H9 (cell line): ENCODE data around the gene SLC39A1. TPM values are rescaled to one million over a fixed set of nuclear protein-coding genes. Genes with fewer than 3 reads are reported as not detected.

Experiments
- DNase-seq: peaks from one replicate; pipeline ENCODE4 v3.0.0-alpha.2; 2017
- H2AFZ ChIP-seq: one replicate; pipeline ENCODE4 v1.6.1; 2013; ENCODE audit warnings: mild to moderate bottlenecking, low read length, control low read depth, moderate library complexity
- H2AK5ac ChIP-seq: 2 replicates; pipeline ENCODE4 v1.6.1; 2013; ENCODE audit warnings: low read length, control low read depth, mixed read lengths; ENCODE audit not compliant: insufficient read length
- H2BK120ac ChIP-seq: one replicate; pipeline ENCODE4 v1.6.1; 2013; ENCODE audit warnings: low read depth, mild to moderate bottlenecking, low read length, control low read depth, inconsistent platforms; ENCODE audit not compliant: poor library complexity, severe bottlenecking
- H2BK12ac ChIP-seq: 2 replicates; pipeline ENCODE4 v1.6.1; 2013; ENCODE audit warnings: low read length, control low read depth, mixed read lengths, low read depth; ENCODE audit not compliant: insufficient read length
- H2BK15ac ChIP-seq: 2 replicates; pipeline ENCODE4 v1.6.1; 2013; ENCODE audit warnings: low read depth, low read length, control low read depth
- H2BK20ac ChIP-seq: one replicate; pipeline ENCODE4 v1.6.1; 2013; ENCODE audit warnings: low read depth, mild to moderate bottlenecking, low read length, control low read depth, inconsistent platforms; ENCODE audit not compliant: poor library complexity, severe bottlenecking
- H2BK5ac ChIP-seq: 2 replicates; pipeline ENCODE4 v1.6.1; 2013; ENCODE audit warnings: low read length, control low read depth, mixed read lengths; ENCODE audit not compliant: insufficient read length
- H3K14ac ChIP-seq: 2 replicates; pipeline ENCODE4 v1.6.1; 2013; ENCODE audit warnings: low read length, control low read depth; ENCODE audit not compliant: insufficient read depth
- H3K18ac ChIP-seq: 2 replicates; pipeline ENCODE4 v1.6.1; 2013; ENCODE audit warnings: low read depth, mild to moderate bottlenecking, mixed read lengths, low read length, control low read depth; ENCODE audit not compliant: insufficient read length
- H3K23ac ChIP-seq: 2 replicates; pipeline ENCODE4 v1.6.1; 2013; ENCODE audit warnings: low read length, control low read depth, mixed read lengths, low read depth; ENCODE audit not compliant: insufficient read length
- H3K23me2 ChIP-seq: 2 replicates; pipeline ENCODE4 v1.6.1; 2013; ENCODE audit warnings: low read depth, mild to moderate bottlenecking, mixed read lengths, low read length, control low read depth; ENCODE audit not compliant: insufficient read length, poor library complexity, severe bottlenecking
- H3K27ac ChIP-seq: 2 replicates; pipeline ENCODE4 v1.5.1; 2013; ENCODE audit warnings: low read length, control low read depth, mixed read lengths, low read depth; ENCODE audit not compliant: insufficient read length
- H3K27me3 ChIP-seq: 2 replicates; pipeline ENCODE4 v1.6.1; 2013; ENCODE audit warnings: low read length, control low read depth, inconsistent platforms; ENCODE audit not compliant: insufficient read depth
- H3K4ac ChIP-seq: 2 replicates; pipeline ENCODE4 v1.6.1; 2013; ENCODE audit warnings: low read depth, mild to moderate bottlenecking, control low read depth, inconsistent platforms, low read length, moderate library complexity
- H3K4me1 ChIP-seq: 2 replicates; pipeline ENCODE4 v1.6.1; 2013; ENCODE audit warnings: low read length, control low read depth, inconsistent platforms; ENCODE audit not compliant: insufficient read depth
- H3K4me2 ChIP-seq: 2 replicates; pipeline ENCODE4 v1.6.1; 2013; ENCODE audit warnings: low read length, control low read depth, mixed read lengths; ENCODE audit not compliant: insufficient read length, insufficient read depth
- H3K56ac ChIP-seq: 2 replicates; pipeline ENCODE4 v1.6.1; 2013; ENCODE audit warnings: low read depth, mild to moderate bottlenecking, mixed read lengths, low read length, control low read depth; ENCODE audit not compliant: insufficient read length
- H3K79me1 ChIP-seq: 2 replicates; pipeline ENCODE4 v1.6.1; 2013; ENCODE audit warnings: low read depth, mild to moderate bottlenecking, moderate library complexity, low read length, control low read depth, inconsistent platforms; ENCODE audit not compliant: insufficient read depth, poor library complexity, severe bottlenecking
- H3K79me2 ChIP-seq: 2 replicates; pipeline ENCODE4 v1.6.1; 2013; ENCODE audit warnings: low read length, control low read depth, inconsistent platforms; ENCODE audit not compliant: insufficient read depth
- H3K9ac ChIP-seq: 2 replicates; pipeline ENCODE4 v1.6.1; 2013; ENCODE audit warnings: low read length, control low read depth, mixed read lengths; ENCODE audit not compliant: insufficient read length; ENCODE audit errors: extremely low read depth
- H3K9me3 ChIP-seq: one replicate; pipeline ENCODE4 v1.6.1; 2013; ENCODE audit warnings: low read depth, low read length, inconsistent platforms; ENCODE audit not compliant: control insufficient read depth
- H3T11ph ChIP-seq: one replicate; pipeline ENCODE4 v1.6.1; 2013; ENCODE audit warnings: mild to moderate bottlenecking, low read length, control low read depth, inconsistent platforms
- H4K20me1 ChIP-seq: one replicate; pipeline ENCODE4 v1.6.1; 2013; ENCODE audit not compliant: control insufficient read depth, insufficient read length, insufficient read depth
- H4K5ac ChIP-seq: 2 replicates; pipeline ENCODE4 v1.6.1; 2013; ENCODE audit warnings: low read depth, mild to moderate bottlenecking, mixed read lengths, low read length, control low read depth; ENCODE audit not compliant: insufficient read length
- H4K8ac ChIP-seq: replicated peaks from 2 replicates; pipeline ENCODE4 v1.6.1; 2013; ENCODE audit warnings: low read length, control low read depth, mixed read lengths, low read depth; ENCODE audit not compliant: insufficient read length
- H4K91ac ChIP-seq: 2 replicates; pipeline ENCODE4 v1.6.1; 2013; ENCODE audit warnings: low read depth, mild to moderate bottlenecking, moderate library complexity, mixed read lengths, low read length, control low read depth; ENCODE audit not compliant: insufficient read length
- H3K27ac Mint-ChIP-seq, 3 experiments: 2 replicates in 2 of 3; 3 replicates in 1 of 3; pipeline ENCODE4 v1.8.0; 2020 to 2021; ENCODE audit warnings: mixed read lengths in 3 of 3, mild to moderate bottlenecking in 1 of 3, moderate library complexity in 1 of 3
- H3K27me3 Mint-ChIP-seq: 2 replicates; pipeline ENCODE4 v1.8.0; 2021; ENCODE audit warnings: low read depth, mild to moderate bottlenecking, moderate library complexity, mixed read lengths
- H3K36me3 Mint-ChIP-seq, 3 experiments: 2 replicates in 2 of 3; 3 replicates in 1 of 3; pipeline ENCODE4 v1.8.0; 2020 to 2021; ENCODE audit warnings: low read depth in 3 of 3, mixed read lengths in 3 of 3; ENCODE audit not compliant: insufficient read depth in 1 of 3
- H3K4me1 Mint-ChIP-seq, 2 experiments: 2 replicates each; pipeline ENCODE4 v1.8.0; 2020; ENCODE audit warnings: mixed read lengths in 2 of 2
- H3K4me3 Mint-ChIP-seq, 2 experiments: 2 replicates in 1 of 2; 3 replicates in 1 of 2; pipeline ENCODE4 v1.8.0; 2020 to 2021; ENCODE audit warnings: mild to moderate bottlenecking in 2 of 2, mixed read lengths in 2 of 2, moderate library complexity in 1 of 2
- H3K9me3 Mint-ChIP-seq, 2 experiments: 2 replicates in 1 of 2; 3 replicates in 1 of 2; pipeline ENCODE4 v1.8.0; 2020; ENCODE audit warnings: mild to moderate bottlenecking in 2 of 2, mixed read lengths in 2 of 2, moderate library complexity in 1 of 2
- WGBS: extraction: QIAGEN DNeasy Blood & Tissue Kit; methylation state at CpG from one replicate; pipeline ENCODE4 v1.1.7; 2013; ENCODE audit warnings: missing lambda C conversion rate, low lambda C conversion rate, mixed read lengths; ENCODE audit not compliant: insufficient read length; ENCODE audit errors: extremely low coverage; 5-methylcytosine and 5-hydroxymethylcytosine counted together
- total RNA-seq: library from RNA; stranded (reverse); gene quantifications from 2 replicates; pipeline ENCODE4 v1.2.1, GENCODE V29; 2021
- TF ChIP-seq, protein P1 (sequence below): fragments of 200-600 bp; sonication (generic); conservative IDR thresholded peaks from 3 replicates; pipeline ENCODE4 v1.8.0; 2021; ENCODE audit warnings: antibody characterized with exemption, mild to moderate bottlenecking

SLC39A1 gene
- total RNA-seq, 1 experiment from 2014 or later = 161 TPM

DNA sequence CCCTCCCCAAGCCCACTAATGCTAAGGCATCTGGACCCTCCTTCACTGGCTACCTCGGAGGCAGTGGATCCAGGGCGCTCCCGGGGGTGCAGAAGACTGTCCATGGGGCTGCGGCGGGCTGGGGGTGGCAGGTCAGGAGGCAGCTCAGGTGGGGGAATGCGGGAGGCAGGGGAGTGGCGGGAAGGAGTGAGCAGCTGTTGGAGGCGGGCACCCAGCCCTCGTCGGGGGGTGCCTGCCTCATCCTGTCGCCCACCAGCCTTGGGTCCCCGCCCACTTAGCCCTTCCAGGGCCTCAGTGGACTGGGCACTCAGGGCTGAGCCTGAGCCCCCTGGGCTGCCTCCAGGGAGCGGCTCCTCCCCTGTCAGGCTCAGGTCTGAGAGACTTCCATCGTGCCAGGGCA is 29.9 kb downstream of the SLC39A1 start:
- Histone ChIP-seq H3K79me2 (no peaks in the 10 kb centered on the region), H3K23me2 (no peaks in the 10 kb centered on the region), H3K23ac (no peak overlapping the region), H3K27me3 (no peaks in the 10 kb centered on the region), H4K91ac (no peak overlapping the region), H2AK5ac (no peak overlapping the region), H3K4ac (no peak overlapping the region), H3K4me1 (no peaks in the 10 kb centered on the region), H3K79me1 (no peaks in the 10 kb centered on the region), H2BK120ac (no peak overlapping the region), H3K9me3 (no peaks in the 10 kb centered on the region), H3K4me2 (no peak overlapping the region), H3K9ac (no peak overlapping the region), H2BK15ac (no peak overlapping the region), H2BK5ac (no peak overlapping the region), H3K14ac (no peak overlapping the region), H2BK20ac (no peak overlapping the region), H4K8ac (no peak overlapping the region), H3K18ac (no peak overlapping the region), H2BK12ac (no peak overlapping the region), H3K27ac (no peak overlapping the region), H3T11ph (no peak overlapping the region), H2AFZ (no peak overlapping the region), H4K5ac (no peak overlapping the region), H3K56ac (no peak overlapping the region), H4K20me1 (peaks cover 3% of the 10 kb centered on the region)
- H3K9me3 Mint-ChIP-seq = no peaks in the 10 kb centered on the region
- no peak for DNase-seq
- no peak overlapping the region for H3K4me3 Mint-ChIP-seq
- no peaks in the 10 kb centered on the region for H3K27me3 Mint-ChIP-seq
- TF ChIP-seq, protein P1, sequence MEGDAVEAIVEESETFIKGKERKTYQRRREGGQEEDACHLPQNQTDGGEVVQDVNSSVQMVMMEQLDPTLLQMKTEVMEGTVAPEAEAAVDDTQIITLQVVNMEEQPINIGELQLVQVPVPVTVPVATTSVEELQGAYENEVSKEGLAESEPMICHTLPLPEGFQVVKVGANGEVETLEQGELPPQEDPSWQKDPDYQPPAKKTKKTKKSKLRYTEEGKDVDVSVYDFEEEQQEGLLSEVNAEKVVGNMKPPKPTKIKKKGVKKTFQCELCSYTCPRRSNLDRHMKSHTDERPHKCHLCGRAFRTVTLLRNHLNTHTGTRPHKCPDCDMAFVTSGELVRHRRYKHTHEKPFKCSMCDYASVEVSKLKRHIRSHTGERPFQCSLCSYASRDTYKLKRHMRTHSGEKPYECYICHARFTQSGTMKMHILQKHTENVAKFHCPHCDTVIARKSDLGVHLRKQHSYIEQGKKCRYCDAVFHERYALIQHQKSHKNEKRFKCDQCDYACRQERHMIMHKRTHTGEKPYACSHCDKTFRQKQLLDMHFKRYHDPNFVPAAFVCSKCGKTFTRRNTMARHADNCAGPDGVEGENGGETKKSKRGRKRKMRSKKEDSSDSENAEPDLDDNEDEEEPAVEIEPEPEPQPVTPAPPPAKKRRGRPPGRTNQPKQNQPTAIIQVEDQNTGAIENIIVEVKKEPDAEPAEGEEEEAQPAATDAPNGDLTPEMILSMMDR = no peak
- H3K4me1 Mint-ChIP-seq = no peaks in the 10 kb centered on the region
- H3K27ac Mint-ChIP-seq = no peak overlapping the region
- no CpG with 5 or more reads among the region's 14 CpGs for WGBS
- peaks cover 44 to 72% (median 65%) of the 10 kb centered on the region in 3 experiments for H3K36me3 Mint-ChIP-seq
